ENCODE data around the gene IL17A. TPM values are rescaled to one million over a fixed set of nuclear protein-coding genes. Genes with fewer than 3 reads are reported as not detected.

IL17A gene
- not detected for total RNA-seq

DNA sequence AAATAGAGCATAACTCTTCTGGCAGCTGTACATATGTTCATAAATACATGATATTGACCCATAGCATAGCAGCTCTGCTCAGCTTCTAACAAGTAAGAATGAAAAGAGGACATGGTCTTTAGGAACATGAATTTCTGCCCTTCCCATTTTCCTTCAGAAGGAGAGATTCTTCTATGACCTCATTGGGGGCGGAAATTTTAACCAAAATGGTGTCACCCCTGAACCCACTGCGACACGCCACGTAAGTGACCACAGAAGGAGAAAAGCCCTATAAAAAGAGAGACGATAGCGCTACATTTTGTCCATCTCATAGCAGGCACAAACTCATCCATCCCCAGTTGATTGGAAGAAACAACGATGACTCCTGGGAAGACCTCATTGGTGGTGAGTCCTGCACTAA is at the start of gene IL17A:
IL17A (plus strand) TSS at position 301 of the 400 bp plus-strand sequence; CDS start at position 358, 57 bp downstream.
- no peak for DNase-seq

DNA sequence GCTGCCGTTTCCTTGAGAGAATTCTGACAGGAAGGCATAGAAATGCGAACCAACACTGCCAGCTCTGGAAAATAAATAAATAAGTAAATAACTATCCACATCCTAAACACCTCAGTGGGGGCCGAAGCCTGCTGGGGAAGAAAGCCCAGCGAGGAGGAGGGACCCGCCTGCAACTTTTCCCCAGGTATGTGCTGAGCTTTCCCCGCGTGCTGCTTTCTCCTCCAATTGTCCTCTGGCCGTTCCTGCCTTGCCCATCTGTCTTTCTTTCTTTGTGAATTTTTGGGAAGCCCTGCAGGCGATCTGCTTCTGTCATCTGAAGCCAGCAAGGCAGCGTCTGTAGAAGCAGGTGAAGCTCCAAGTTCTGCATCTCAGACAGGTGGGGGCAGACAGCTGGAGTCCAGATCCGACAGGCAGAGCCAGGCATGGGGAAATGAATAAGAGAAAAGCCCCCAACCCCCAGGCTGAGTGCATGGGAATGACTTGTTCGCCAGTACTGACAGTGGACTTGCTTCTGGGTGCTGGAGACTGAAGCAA is 49.2 kb upstream of the IL17A start:
- no peak for DNase-seq

DNA sequence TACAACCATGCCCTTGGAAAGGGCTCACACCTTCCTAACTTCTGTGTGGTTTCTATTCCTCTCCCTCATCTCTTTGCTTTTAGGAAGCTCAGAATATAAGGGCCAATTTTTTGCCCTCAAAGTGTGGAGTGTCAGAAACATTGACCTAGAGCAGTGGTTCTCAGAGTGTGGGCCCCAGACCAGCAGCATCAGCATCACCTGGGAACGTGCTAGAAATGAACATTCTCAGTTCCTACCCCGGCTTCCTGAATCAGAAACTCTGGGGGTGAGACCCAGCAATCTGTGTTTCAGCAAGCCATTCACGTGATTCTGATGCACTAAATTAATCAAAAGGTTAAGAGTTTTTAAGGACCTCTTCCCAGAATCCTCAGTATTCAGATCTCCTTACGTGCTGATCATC is 47.9 kb upstream of the IL17A start:
- no peak for DNase-seq

DNA sequence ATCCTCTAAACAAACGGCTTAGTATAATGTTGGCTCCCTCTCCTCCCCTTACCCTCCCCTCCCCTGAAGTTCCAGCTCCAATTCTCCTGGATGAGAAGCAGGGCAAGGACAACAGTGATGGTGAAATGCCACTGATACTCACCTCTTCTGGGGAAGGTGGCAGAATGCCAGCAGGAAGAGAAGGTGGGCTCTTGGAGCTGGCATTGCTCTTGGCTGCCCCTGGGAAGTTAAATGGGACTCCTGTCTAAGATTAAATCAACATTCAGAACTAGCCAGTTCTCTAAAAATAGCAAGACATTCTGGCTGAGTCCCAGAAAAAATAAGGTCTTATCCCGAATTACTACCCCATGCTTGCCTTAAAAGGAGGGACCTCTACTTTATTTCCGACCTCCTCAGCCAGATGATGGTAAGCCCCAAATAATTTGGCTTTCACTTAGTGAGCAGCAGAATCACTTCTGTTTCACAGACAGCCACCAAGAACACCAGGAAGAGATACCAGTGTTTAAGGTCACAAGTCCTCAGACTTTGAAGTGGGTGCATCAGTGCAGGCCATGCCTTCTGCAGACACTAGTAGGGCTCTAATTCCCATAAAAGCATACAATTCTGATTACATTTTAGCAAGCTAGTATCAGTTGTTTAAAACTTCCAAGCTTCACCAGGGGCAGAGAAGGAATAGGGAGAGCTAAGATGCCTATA is 46.0 kb upstream of the IL17A start:
- no peak for DNase-seq

DNA sequence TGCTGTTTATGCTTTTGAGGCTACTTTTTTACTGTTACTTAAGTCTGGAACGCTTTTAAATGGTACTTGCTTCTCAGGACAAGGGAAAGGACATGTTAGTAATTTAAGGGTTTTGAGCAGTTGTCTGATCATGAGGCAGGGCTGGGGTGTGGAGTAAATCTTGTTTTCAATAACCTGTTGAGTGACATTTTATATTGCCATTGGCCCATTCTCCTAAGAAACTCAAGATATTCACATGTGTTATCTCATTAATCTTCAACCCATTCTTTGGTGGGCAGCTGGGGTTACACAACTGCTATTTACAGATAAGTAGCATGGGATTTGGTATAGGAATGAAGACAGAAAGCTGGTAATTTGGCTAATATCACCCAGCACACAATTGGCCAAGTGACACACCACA is 44.6 kb upstream of the IL17A start:
- DNase-seq = no peak

DNA sequence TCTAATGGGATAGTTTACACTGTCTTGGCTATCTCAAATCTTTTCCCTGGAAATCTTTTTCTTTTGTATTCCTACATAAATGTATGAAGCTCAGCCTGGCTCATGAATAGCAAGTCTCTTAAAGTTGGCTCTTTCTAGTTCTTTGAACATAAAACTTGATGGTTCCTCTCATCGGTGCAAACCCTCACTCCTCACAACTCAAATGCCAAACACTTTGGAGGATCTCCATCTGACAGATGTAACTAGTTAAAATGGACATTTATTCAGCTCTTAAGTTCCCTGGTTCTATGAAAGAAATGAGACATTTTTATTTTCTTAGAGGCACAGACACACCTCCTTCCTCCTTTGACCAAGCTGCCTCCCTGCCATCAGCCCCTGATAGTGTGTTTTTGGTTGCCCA is 43.6 kb upstream of the IL17A start:
- no peak for DNase-seq

DNA sequence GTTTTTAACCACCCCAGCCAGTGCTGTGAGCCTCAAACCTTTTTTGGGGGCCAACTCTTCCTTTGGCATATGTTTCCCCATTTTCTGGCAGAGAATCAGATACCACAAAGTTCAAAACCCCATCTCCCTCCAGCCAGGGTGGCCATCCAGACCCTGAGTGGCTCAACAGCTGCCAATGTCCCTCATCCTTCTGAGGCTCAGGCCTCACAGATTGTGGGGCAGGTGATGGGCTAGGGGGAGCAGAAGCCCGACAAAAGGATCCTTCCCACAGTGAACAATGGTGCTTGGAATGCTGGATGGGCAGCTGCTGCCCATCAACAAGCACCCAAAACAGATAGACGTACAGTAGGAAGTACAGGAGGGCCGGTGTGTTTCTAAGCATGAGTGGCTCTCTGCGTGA is 42.6 kb upstream of the IL17A start:
- DNase-seq = no peak

DNA sequence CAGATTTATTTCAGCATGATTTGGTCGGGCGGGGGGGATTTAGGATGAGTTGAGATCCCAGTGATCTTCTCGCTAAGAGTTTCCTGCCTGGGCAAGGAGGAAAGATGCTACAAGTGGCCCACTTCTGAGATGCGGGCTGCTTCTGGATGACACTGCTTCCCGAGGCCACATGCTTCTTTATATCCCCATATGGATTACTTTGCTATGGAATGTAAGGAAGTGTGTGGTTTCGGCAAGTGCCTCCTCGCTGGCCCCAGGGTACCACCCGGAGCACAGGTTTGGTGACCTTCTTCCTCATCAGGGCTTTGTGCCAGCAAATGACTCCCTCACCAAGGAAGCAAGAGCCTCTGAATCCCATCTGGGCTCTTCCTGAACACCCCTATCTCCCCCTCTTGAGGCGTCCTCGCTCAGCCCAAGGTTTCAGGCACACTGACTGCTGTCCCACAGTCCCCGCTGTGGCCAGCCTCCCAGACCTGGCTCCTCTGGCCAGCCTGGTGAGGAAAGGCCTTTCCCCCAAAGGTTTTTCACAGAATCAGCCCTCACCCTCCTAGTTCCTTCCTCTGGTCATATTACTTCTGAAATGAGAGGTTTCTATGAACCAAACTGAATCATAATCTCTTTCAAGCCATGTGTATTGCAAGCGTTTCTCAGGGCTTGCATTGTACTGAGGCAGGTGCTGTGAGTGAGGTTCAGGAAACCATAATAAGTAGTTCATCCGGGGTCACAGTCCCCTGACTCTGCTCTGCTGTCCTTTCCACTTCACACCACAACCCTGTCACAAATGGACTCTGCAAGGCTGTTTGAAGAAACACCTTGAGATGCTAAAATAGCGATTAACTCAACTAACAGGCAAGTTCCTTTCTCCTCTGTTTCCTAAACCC is 41.7 kb upstream of the IL17A start:
- no peak for DNase-seq

DNA sequence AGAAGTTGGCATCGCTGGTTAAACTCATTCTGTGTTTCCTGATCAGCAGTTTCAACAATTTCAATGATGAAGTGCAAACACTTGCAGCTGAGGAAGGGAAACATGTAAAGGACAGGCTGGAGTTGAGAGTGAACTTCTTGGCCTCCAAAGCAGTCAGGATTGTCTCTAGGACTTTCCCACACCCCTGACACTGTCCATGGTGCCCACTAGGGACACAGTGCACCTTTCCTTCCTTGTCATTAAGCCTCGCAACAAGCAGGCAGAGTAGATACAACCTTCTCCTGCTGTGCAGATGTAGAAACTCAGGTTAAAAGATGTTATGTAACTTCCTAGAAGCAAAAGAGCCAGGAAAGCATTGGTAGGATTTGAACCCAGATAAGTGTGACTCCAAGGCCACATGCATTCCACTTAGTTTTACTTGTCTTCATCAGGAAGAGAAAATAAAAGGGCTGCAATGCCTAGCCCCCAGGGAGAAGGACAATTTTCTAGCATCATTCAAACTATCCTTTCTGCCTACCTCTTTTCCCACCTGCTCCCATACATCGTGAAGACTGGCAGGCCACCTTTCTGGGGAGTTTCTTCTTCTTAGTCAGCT is 39.2 kb upstream of the IL17A start:
- no peak for DNase-seq

DNA sequence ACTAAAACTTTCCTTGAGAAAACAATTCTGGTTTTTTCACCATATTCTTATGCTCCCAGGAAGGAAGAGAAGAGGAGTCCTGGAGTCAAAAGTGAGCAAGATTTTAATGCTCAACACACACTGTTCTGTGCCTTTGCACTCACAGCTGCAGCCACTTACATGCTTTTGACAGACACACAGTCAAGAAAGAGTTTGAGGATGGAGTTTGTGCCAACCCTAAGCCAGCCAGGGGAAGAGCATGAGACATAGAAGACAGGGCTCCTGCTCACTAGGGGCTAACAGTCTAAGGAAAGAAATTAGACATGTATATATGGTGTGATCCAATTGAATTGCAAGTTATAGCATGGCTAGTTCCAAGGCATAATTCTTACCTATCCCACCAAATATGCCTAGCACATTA is 37.1 kb upstream of the IL17A start:
- no peak for DNase-seq

DNA sequence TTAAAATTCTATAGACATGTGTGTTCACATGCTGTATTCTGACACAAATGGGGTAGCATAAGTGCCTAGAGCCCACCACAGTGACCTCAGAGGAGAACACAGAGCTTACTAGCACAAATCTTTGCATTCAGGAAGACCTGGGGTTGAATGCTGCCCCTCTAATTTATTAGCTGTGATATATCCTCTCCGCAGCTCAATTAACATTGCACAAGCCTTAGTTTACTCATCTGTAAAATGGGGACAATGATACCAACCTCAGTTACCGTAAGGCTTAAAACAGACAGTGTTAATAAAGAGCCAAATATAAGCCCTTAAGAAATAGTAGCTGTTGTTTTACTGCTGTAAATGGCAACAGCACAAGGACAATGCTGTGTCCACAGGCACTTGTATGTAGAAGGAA is 36.2 kb upstream of the IL17A start:
- DNase-seq = no peak

DNA sequence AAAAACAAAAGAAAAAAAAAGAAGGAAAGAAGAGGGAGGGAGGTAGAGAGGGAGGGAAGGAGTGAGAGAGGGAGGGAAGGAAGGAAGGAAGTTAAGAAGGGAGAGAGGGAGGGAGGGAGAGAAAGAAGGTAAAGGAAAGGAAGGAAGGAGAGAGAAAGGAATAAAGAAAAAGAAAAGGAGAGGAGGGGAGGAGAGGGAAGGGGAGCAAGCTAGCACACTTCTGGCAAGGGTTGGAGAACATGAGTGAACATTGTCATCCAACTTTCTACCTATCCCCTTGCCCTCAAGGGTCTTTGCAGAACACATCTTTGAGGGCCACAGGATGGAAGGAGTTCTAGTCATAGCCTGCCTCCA is 34.1 kb upstream of the IL17A start:
- no peak for DNase-seq

DNA sequence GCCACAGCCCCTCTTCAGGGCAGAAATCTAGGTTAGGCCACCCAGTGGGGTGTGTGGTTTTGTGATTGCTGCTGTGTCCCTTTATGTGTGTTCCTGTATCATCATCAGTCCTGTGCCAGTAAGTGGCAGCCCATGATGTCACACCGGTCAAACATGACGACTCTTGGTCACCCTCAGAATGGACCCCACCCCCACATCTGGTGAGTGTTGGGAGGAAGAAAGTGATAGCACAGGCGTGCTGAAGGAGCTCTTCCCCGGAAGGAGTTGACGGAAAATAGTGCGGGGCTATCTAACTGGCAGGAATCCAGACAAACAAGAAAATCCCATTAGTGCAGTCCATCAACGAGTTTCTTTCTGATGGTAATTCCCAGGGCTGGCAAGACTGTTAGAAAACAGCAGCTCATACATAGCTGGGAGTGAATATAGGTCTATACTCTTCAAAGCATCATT is 33.4 kb upstream of the IL17A start:
- DNase-seq = no peak

DNA sequence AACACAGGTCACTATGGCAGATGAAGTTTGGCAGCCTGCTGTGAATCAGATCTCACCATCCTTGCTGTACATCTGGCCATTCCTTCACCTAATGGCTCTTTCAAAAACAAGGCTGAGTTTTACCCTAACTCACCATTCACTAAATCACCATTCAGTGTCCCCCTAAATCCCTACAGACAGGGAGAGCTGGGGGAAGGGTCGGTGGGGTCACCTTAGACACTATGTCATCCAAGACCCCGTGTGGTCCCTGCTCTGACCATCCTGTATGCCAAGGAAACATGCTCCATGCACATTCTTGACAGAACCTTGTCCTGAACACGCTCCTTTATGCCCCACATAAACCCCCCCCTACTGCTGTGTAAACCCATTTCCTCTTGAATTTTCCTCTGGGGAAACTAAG is 31.8 kb upstream of the IL17A start:
- DNase-seq = no peak

DNA sequence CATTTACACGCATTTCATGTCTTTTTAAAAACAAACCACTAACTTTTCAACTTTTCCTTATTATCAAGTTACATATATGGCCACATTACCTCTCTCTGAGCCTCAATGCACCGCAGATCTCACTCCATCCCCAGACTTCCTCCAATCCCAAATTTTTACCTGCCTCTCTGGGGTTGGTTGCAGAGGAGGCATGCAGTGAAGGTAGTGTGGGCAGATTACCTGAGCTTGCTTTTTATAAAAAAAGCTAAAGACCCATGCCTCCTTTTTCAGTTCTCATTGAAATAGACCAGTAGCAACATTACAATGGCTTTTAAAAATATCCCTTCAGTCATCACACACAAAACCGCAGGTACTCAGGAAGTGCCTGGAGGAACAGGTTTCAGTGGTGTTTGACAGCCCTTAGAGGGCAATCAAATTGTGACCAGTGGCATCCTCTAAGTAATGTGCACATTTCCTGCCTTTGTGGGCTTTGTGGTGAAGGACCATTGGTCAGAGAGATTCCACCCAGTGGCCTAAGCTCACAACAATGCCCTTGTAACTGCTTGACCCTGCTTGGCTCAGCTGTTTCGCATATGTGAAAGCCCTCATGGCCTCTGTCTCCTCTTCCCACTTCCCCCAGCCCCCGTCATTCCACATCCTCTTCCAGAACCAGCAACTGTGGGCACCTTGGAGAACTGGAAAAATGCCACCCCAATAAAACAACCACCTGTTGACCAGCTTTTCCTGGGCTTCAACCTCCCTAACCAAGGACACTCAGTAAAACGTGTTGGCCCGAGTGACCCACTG is 30.2 kb upstream of the IL17A start:
- no peak for DNase-seq

DNA sequence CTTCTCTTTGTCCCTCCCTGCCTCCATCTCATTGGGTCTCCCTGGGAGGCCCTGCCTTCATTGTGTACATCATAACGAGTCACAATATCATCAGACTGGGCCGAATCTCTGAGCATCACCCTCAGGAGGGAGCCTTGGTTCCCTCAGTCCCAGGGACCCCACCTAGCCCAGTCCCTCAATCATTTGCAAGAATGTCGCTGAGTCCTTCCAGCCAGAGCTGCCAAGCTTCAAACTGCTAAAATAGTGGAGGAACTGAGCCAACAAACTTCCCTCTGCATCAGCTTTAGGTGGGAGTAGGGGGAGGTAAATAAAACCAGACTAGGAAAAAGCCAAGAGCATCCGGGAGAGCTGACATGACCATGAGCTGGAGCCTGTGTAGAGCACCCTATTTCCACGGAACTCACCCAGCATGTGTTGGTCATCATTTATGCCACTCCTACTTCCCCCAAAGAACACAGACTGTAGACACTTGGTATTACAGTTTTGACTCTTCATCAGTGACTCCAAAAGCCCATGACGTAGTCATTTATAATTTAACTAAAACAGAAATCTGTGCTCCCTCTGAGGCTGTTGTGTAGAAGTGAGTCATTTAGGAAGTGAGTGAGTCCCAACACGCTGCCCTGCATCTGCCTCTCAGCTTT is 28.8 kb upstream of the IL17A start:
- no peak for DNase-seq

DNA sequence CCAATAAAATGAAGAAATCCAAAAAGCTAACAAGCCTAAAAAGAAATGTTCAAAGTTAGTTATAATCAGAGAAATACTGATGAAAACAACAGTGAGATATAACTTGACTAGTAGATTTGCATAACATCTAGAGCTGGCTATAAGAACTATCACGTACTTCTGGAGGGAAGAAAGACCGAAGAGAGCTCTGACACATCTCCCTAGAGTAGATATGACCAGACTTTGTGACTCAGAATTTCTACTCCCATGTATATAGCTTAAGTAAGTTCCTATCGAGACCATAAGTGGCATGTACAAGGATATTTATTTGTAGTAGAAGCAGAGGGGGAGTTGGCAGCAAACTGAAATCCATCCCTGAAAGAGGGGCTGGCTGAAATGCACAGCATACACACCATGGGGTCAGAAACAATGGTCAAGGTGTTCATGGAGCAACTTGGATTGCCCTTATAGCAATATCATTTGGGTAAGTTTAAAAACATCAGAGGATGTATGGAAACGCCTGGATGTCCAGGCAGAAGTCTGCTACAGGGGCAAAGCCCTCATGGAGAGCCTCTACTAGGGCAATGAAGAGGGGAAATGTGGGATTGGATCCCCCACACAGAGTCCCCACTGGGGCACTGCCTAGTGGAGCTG is 25.6 kb upstream of the IL17A start:
- no peak for DNase-seq

DNA sequence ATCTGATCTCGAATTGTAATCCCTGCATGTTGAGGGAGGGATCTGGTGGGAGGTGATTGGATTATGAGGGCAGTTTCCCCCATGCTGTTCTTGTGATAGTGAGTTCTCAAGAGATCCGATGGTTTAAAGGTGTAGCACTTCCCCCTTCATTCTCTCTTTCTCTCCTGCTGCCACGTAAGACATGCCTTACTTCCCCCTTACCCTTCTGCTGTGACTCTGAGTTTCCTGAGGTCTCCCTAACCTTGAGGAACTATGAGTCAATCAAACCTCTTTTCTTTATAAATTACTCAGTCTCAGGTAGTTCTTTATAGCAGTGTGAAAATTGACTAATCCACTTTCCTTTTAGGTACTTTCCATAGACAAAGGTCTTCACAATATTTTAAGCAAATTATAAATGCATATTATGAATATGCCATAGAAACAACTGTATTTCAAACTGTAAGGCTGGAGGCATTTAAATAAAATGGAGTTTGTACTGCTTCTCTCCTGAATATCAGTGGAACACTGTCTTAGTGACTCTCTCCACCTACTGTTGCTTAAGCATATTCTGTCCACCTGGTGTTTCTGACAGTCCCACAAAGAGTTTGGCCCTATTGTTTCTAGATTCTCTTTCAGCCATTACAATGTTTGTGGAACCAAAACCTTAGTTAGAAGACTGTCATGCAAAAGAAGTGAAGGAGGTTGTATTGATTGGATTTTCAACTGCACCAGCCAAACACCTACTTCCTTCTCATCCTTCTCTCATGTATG is 24.3 kb upstream of the IL17A start:
- no peak for DNase-seq

DNA sequence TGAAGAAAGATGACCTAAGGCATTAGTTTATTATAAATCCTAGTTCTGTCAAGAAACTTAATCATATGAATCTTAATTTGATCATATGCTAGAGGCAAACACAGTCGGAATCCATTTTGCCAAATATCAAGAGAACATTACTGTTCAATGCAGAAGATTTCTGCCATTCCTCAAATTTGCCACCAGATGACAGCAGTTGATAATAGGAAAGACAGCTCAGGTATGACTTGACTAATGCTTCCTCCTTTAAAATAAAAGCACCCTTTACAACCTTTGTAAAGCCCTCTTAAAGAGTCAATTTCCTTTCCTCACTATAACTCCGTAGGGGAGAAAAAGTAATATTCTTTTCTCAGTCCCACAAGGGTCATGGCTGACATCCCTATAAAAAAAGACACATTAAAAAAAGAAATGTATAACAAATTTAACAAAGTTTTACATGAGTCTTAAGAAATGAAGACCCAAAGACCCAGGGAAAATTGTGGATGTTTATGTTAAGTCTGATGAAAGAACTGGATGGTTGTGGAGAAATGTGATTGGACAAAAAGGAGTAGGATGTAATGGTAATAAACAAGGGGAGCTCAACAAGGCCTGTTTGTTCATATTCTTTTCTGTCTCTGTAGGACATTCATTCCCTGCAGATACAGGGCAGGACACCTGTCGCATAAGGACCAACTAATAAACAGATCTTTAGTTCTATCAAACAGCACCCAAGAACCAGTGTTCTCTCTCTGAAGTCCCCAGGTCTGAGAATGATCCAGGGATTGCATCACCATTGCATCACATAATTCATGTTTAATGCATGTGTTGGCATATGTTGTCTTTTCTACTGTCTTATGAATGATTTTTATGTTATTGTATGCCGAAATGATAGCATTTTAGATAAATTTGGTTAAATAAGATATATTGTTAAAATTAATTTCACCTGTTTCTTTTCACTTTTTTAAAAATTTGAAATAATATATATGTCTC is 23.0 kb upstream of the IL17A start:
- no peak for DNase-seq

Measured in occipital lobe (tissue), 2 donors.